Fibroblast of skin of back (primary cell): ENCODE measurements around the gene SLC25A21.

Experiments used
- DNase-seq: peaks from one replicate; pipeline ENCODE4 v3.0.0-alpha.2; 2013

The SLC25A21 gene

GRCh38 chr14:36646664-36647416 lies 525.6 kb downstream of the SLC25A21 start:
- no peak for DNase-seq

GRCh38 chr14:36633580-36633979 lies 538.8 kb downstream of the SLC25A21 start:
- no peak for DNase-seq
